IMR-90 (cell line): Measurements from ENCODE around the gene TUBB8B.
"Not testable (repeated sequence)": the region's sequence is repeated elsewhere in the genome, so short reads cannot be mapped to it uniquely, and the experiment has no call there.

Experiments
- BHLHE40 ChIP-seq: fragments of 150-350 bp; IDR thresholded peaks from 2 replicates; pipeline ENCODE4 v1.6.1; 2016; ENCODE audit warnings: mild to moderate bottlenecking, low read depth, low read length
- CTCF ChIP-seq: conservative IDR thresholded peaks from 2 replicates; pipeline ENCODE4 v1.5.1; 2012; ENCODE audit warnings: mild to moderate bottlenecking, low read depth, low read length, improper control_type of control experiment
- ELK1 ChIP-seq: fragments of 150-350 bp; IDR thresholded peaks from 2 replicates; pipeline ENCODE4 v1.6.1; 2016; ENCODE audit warnings: low read depth, mild to moderate bottlenecking, low read length, moderate library complexity, borderline replicate concordance
- MAFK ChIP-seq: IDR thresholded peaks from 2 replicates; pipeline ENCODE4 v1.6.1; 2012; ENCODE audit warnings: low read depth, low read length, improper control_type of control experiment
- MXI1 ChIP-seq: IDR thresholded peaks from 2 replicates; pipeline ENCODE4 v1.6.1; 2012; ENCODE audit warnings: low read depth, mild to moderate bottlenecking, low read length, moderate library complexity, borderline replicate concordance
- POLR2A ChIP-seq: IDR thresholded peaks from 2 replicates; pipeline ENCODE4 v1.6.1; 2012; ENCODE audit warnings: mild to moderate bottlenecking, low read depth, low read length
- RAD21 ChIP-seq: IDR thresholded peaks from 2 replicates; pipeline ENCODE4 v1.6.1; 2012; ENCODE audit warnings: low read length, improper control_type of control experiment
- RFX5 ChIP-seq: IDR thresholded peaks from 2 replicates; pipeline ENCODE4 v1.8.0; 2012; ENCODE audit warnings: low read depth, mild to moderate bottlenecking, low read length, moderate library complexity

- TF ChIP-seq CTCF, POLR2A, RAD21, MXI1, BHLHE40, RFX5, MAFK, ELK1: not testable (repeated sequence)
Measured at GRCh38 chr18:96101-96766, 46.8 kb upstream of the TUBB8B start.
